Measurements from ENCODE around the gene KRT37.

KRT37 gene

DNA sequence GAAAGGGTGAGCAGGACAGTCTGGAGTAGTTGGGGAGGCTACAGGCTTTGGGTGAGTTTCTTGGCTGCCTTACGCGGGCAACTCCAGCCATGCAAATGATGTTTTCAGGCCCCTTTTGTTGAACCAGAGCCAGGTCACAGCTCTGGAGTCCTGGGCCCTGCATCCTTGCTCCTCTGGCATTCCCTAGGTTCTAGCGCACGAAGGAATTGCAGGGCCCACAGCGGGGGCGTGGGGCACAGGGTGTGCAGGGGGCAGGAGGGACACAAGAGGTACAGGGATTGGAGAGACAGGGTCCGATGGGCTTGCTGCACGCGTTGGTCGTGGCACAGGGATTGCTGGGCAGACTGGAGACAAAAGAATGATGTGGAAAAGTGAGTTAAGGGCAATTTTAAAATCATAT, 30.6 kb downstream of the KRT37 start:
- H3K4me3 ChIP-seq (ENCODE audit: control insufficient read depth, low read depth, low read length), result no peak overlapping the region
- no peak for DNase-seq (ENCODE audit: low read depth)
- TF ChIP-seq, protein P1, sequence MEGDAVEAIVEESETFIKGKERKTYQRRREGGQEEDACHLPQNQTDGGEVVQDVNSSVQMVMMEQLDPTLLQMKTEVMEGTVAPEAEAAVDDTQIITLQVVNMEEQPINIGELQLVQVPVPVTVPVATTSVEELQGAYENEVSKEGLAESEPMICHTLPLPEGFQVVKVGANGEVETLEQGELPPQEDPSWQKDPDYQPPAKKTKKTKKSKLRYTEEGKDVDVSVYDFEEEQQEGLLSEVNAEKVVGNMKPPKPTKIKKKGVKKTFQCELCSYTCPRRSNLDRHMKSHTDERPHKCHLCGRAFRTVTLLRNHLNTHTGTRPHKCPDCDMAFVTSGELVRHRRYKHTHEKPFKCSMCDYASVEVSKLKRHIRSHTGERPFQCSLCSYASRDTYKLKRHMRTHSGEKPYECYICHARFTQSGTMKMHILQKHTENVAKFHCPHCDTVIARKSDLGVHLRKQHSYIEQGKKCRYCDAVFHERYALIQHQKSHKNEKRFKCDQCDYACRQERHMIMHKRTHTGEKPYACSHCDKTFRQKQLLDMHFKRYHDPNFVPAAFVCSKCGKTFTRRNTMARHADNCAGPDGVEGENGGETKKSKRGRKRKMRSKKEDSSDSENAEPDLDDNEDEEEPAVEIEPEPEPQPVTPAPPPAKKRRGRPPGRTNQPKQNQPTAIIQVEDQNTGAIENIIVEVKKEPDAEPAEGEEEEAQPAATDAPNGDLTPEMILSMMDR (conservative IDR thresholded peaks at IDR 0.05; ENCODE audit: control insufficient read depth, insufficient read depth, low read depth, low read length), result no peak

DNA sequence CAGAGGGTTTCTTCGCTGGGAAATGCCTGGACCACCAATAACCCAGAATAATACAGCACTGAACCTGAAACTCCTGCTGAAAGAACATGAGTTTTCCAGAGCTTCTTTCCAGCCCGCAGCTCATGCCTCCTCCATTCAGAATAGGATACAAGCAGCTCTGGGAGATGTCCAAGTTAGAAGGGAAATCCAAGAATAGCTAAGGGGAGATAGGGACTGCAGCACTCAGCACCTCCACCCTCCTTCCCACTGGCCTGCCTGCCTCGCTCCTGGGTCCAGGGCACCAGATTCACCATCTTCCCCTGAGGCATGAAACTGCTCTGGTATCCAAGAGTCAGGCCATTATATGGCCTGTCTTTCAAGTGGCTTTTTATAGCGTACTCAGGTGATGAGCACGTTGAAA, 31.1 kb downstream of the KRT37 start:
- DNase-seq (ENCODE audit: low read depth), result no peak
- TF ChIP-seq, protein P1 (conservative IDR thresholded peaks at IDR 0.05; ENCODE audit: control insufficient read depth, insufficient read depth, low read depth, low read length), result no peak
- H3K4me3 ChIP-seq (ENCODE audit: control insufficient read depth, low read depth, low read length), result no peak overlapping the region

DNA sequence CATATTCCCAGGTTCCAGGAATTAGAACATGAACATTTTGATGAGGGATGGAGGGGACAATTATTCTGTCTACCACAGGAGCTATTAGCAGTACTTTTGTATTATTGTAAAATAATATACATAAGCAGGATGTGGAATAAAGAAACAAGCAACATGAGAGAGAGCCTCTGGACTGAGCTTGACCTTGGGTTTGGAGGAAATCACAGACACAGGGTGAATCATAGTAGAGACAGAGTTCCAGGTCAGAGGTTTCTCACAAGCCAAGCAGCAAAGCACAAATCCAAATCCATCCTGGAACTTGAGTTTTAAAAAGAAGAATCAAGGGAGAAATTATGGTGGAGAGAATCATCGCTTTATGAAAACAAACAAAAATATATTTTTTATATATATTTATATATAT, 32.1 kb downstream of the KRT37 start:
- TF ChIP-seq, protein P1 (conservative IDR thresholded peaks at IDR 0.05; ENCODE audit: control insufficient read depth, insufficient read depth, low read depth, low read length), result no peak

DNA sequence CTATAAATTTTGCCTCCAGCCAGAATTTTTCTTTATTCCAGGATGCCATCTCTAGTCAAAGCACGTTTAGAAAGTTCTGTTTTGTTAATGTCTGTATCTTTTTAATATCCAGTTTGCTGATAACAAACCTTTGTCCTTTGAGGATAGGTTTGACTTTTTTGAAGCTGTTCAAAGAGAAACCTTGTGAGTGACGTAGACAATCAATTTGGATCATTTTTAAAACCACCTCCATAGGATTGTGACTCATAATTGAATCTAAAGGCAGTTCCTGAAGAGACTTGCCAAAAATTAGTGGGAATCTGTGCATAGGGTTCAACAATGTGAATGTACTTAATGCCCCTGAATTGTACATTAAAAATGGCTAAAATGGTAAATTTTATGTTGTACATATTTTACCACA, 32.9 kb downstream of the KRT37 start:
- no peak overlapping the region for H3K4me3 ChIP-seq (ENCODE audit: control insufficient read depth, low read depth, low read length)
- TF ChIP-seq, protein P1 (conservative IDR thresholded peaks at IDR 0.05; ENCODE audit: control insufficient read depth, insufficient read depth, low read depth, low read length), result no peak
- DNase-seq (ENCODE audit: low read depth), result no peak

More for the DNA sequence above, 32.1 kb downstream of the KRT37 start:
- no peak overlapping the region for H3K4me3 ChIP-seq (ENCODE audit: control insufficient read depth, low read depth, low read length)
- DNase-seq (ENCODE audit: low read depth), result peak; percentile 70

DNA sequence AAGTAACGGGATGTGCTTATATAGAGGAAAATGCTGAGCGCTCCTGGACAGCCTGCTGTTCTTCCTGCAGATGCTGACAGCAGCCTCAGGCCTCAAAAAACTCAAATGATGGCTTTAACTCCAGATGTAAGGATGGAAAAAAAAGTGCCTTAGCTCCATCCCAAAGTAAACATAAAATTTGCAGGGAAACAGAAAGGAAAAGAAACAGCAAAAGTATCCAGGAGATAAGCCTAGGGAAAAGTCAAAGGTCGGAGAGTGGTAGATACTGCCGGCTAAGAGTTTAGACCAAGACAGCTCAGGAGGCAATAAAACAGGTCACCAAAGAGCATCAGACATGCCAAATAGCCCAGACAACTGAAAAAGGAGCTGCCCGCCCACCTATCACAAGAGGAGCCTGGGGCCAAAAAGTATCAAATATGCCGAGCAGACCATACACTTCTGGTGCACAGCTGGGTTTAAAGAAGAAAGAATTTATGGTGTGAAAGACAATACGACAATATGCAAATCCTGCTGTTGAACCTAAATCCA, 33.9 kb downstream of the KRT37 start:
- TF ChIP-seq, protein P1 (conservative IDR thresholded peaks at IDR 0.05; ENCODE audit: control insufficient read depth, insufficient read depth, low read depth, low read length), result no peak
- H3K4me3 ChIP-seq (ENCODE audit: control insufficient read depth, low read depth, low read length), result no peak overlapping the region
- no peak for DNase-seq (ENCODE audit: low read depth)

DNA sequence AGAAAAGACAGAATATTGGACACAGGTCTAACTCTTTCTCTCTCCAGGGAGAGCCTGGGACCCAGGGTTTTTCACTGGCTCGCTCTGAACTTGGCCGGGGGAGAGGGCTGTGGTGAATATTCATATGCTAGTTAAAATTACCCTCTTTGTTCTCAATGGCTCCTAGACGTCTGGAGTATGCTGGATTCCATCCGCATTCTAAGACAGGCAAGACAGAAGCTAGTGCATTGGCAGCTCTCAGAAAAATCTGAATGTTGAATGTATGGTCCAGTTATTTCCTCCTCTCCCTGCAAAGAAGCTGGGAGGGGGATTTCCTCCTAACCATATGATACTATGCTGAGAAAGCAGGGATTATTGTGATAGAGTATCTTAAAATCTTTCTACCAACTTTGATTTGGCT, 36.7 kb downstream of the KRT37 start:
- no peak overlapping the region for H3K4me3 ChIP-seq (ENCODE audit: control insufficient read depth, low read depth, low read length)
- TF ChIP-seq, protein P1 (conservative IDR thresholded peaks at IDR 0.05; ENCODE audit: control insufficient read depth, insufficient read depth, low read depth, low read length), result no peak
- DNase-seq (ENCODE audit: low read depth), result no peak

DNA sequence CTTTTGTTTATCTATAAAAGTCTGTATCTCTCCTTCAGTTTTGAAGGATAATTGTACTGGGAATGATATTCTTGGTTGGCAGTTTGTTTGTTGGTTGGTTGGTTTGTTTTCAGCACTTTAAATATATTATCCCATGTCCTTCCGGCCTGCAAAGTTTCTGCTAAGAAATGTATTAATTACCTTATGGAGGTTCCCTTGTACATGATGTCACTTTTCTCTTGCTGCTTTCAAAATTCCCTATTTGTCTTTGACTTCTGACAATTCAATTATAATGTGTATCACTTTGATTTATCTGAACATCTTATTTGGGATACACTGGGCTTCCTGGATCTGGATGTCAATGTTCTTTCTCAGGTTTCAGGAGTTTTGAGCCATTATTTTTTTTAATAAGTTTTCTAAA, 38.2 kb downstream of the KRT37 start:
- no peak overlapping the region for H3K4me3 ChIP-seq (ENCODE audit: control insufficient read depth, low read depth, low read length)
- TF ChIP-seq, protein P1 (conservative IDR thresholded peaks at IDR 0.05; ENCODE audit: control insufficient read depth, insufficient read depth, low read depth, low read length), result no peak
- DNase-seq (ENCODE audit: low read depth), result no peak

Data from fibroblast of mammary gland (primary cell).